Small intestine (tissue), 16 donors: ENCODE measurements around the gene CD300C. TPM values are rescaled to one million over a fixed set of nuclear protein-coding genes. Genes with fewer than 3 reads are reported as not detected.

Experiments used
- DNase-seq, 2 donors: peaks; one replicate each; pipeline versions ENCODE4 v3.0.0 to v3.0.0-alpha.2; 2013
- FAIRE-seq: peaks from 2 replicates; lab custom pipeline; 2012; peaks lifted over from hg19 to GRCh38; lab: Jason Lieb, UNC
- H3K27ac ChIP-seq, 3 donors: one replicate each; pipeline ENCODE4 v1.5.1; 2013; ENCODE audit warnings: low read length in 2 of 3, mild to moderate bottlenecking in 2 of 3, control low read depth in 1 of 3, inconsistent platforms in 1 of 3, low read depth in 1 of 3, moderate library complexity in 1 of 3
- H3K27me3 ChIP-seq, 3 donors: one replicate each; pipeline ENCODE4 v1.6.1; 2013; ENCODE audit warnings: low read length in 3 of 3, inconsistent platforms in 1 of 3; ENCODE audit not compliant: control insufficient read depth in 3 of 3, insufficient read depth in 3 of 3
- H3K36me3 ChIP-seq, 3 donors: one replicate each; pipeline ENCODE4 v1.6.1; 2013; ENCODE audit warnings: low read length in 3 of 3, inconsistent platforms in 1 of 3, low read depth in 1 of 3, mild to moderate bottlenecking in 1 of 3, moderate library complexity in 1 of 3; ENCODE audit not compliant: control insufficient read depth in 3 of 3, insufficient read depth in 2 of 3
- H3K4me1 ChIP-seq, 3 donors: one replicate each; pipeline ENCODE4 v1.6.1; 2013; ENCODE audit warnings: low read length in 2 of 3, inconsistent platforms in 1 of 3, low read depth in 1 of 3, mild to moderate bottlenecking in 1 of 3, moderate library complexity in 1 of 3; ENCODE audit not compliant: control insufficient read depth in 3 of 3, insufficient read depth in 2 of 3
- H3K4me3 ChIP-seq, 3 donors: one replicate each; pipeline ENCODE4 v1.5.1; 2013; ENCODE audit warnings: low read length in 3 of 3, control low read depth in 1 of 3, inconsistent platforms in 1 of 3, low read depth in 1 of 3, mild to moderate bottlenecking in 1 of 3, moderate library complexity in 1 of 3
- H3K9me3 ChIP-seq, 2 donors: one replicate each; pipeline ENCODE4 v1.6.1; 2013; ENCODE audit warnings: low read depth in 1 of 2, low read length in 1 of 2; ENCODE audit not compliant: control insufficient read depth in 2 of 2, insufficient read depth in 1 of 2
- WGBS, 3 donors: extraction: QIAGEN DNeasy Blood & Tissue Kit; methylation state at CpG; one replicate each; pipeline ENCODE4 v1.1.7; 2013; 5-methylcytosine and 5-hydroxymethylcytosine counted together
- long read RNA-seq, 10 donors: transcript quantifications; one replicate each; lab custom pipeline, GENCODE V29; 2026
- polyA plus RNA-seq, 4 donors: library from polyadenylated mRNA; stranded (reverse) in 3 of 4; unstranded in 1 of 4; fragments of 200-250 nt in 3 of 4; fragments of 120-200 nt in 1 of 4; gene quantifications; one replicate each; pipeline versions ENCODE4 v1.2.1 to v1.2.3, GENCODE V29; 2013
- donor health status: healthy with polysubstance abuse.
- donor health status: control.
- donor health status: control.
- donor health status: Bipolar disorder and iron deficiency.
- donor health status: healthy.

Gene CD300C
- 1 to 10 TPM in 2 of 4 donors, under 1 TPM in 1, not detected in 1; 0.81 to 1.1 (median 1.1) TPM for polyA plus RNA-seq
- long read RNA-seq, donor 1, result 0 reads
- long read RNA-seq, donor 2, result 0 reads
- long read RNA-seq, donor 3, result 0 reads
- long read RNA-seq, donor 4, result 0 reads
- long read RNA-seq, donor 5, result 0 reads
- long read RNA-seq, donor 6, result 0 reads
- long read RNA-seq, donor 7, result 0 reads
- long read RNA-seq, donor 8, result 0 reads
- long read RNA-seq, donor 9, result 0 reads
- long read RNA-seq, donor 10, result 0 reads

GRCh38 chr17:74545843-74546230, at the start of gene CD300C:
Gene CD300C, minus strand, starts transcription at chr17:74546115. Its CDS starts 333 bp downstream, at chr17:74545782.
- H3K4me3 ChIP-seq, result no peak within 1 kb of the TSS
- H3K27me3 ChIP-seq, result no peaks in the 10 kb centered on the region
- H3K4me1 ChIP-seq, result no peaks in the 10 kb centered on the region
- FAIRE-seq (no peak), DNase-seq (no peak)
- no peaks in the 10 kb centered on the region for H3K9me3 ChIP-seq
- no peaks in the 10 kb centered on the region for H3K36me3 ChIP-seq
- WGBS, 3 donors, result 46 to 62% (median 51%) methylated on average over 5 of the region's 5 CpGs
- H3K27ac ChIP-seq, result peak within 1 kb of the TSS in 1 of 3 donors; percentile 6

DNA sequence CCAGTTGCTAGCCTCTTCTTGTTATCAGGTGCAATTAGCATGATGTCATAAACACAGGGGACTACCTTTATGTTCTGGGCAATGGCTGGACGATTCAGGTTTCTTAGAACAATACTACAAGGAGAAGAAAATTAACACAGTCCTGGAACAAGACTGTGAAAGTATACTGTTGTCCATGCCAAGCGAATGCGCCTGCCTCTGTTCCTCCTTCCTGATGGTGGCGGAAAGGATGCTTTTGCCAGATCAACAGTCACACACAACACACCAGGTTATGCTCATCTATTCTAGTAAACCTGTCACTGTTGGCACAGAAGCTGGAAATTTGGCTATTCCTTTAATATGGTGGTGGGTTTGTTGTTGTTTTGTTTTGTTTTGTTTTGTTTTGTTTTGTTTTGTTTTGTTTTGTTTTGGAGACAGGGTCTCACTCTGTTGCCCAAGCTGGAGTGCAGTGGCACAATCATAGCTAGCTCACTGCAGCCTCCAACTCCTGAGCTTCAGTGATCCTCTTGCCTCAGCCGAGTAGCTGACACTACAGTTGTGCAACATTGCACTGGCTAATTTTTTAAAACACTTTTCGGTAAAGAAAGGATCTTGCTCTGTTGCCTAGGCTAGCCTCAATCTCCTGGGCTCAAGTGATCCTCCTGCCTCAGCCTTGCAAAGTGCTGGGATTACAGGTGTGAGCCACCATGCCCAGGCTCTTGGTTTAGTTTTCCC, 49.3 kb upstream of the CD300C start:
- Histone ChIP-seq H3K4me3 (no peak overlapping the region), H3K9me3 (no peaks in the 10 kb centered on the region), H3K27ac (no peak overlapping the region), H3K36me3 (no peaks in the 10 kb centered on the region), H3K27me3 (peaks cover 0 to 10% (median 0%) of the 10 kb centered on the region in 3 donors), H3K4me1 (no peaks in the 10 kb centered on the region)
- 61 to 77% (median 69%) methylated on average over 6 of the region's 6 CpGs for WGBS, 3 donors
- DNase-seq, result no peak
- FAIRE-seq, result no peak

GRCh38 chr17:74592087-74592990, 46.4 kb upstream of the CD300C start, which contains the start of gene CD300LD:
Gene CD300LD, minus strand, starts transcription at chr17:74592283. Its CDS starts 81 bp downstream, at chr17:74592202.
- no peak for DNase-seq
- H3K4me1 ChIP-seq, result no peaks in the 10 kb centered on the region
- peaks cover 0 to 2% (median 0%) of the 10 kb centered on the region in 3 donors for H3K27me3 ChIP-seq
- FAIRE-seq, result no peak
- H3K4me3 ChIP-seq, result no peak within 1 kb of the TSS
- no peak within 1 kb of the TSS for H3K27ac ChIP-seq
- no peaks in the 10 kb centered on the region for H3K9me3 ChIP-seq
- WGBS, 3 donors, result 75 to 79% (median 76%) methylated on average over 14 of the region's 14 CpGs
- H3K36me3 ChIP-seq, result no peaks in the 10 kb centered on the region

- FAIRE-seq, result no peak
- H3K27me3 ChIP-seq, result no peaks in the 10 kb centered on the region
- WGBS, 3 donors, result 67 to 79% (median 74%) methylated on average over 1 of the region's 1 CpG
- H3K4me3 ChIP-seq, result no peak overlapping the region
- H3K4me1 ChIP-seq, result no peaks in the 10 kb centered on the region
- no peaks in the 10 kb centered on the region for H3K9me3 ChIP-seq
- no peak for DNase-seq
- no peak overlapping the region for H3K27ac ChIP-seq
- H3K36me3 ChIP-seq, result no peaks in the 10 kb centered on the region
Observed at GRCh38 chr17:74591503-74591902, 45.6 kb upstream of the CD300C start.

DNA sequence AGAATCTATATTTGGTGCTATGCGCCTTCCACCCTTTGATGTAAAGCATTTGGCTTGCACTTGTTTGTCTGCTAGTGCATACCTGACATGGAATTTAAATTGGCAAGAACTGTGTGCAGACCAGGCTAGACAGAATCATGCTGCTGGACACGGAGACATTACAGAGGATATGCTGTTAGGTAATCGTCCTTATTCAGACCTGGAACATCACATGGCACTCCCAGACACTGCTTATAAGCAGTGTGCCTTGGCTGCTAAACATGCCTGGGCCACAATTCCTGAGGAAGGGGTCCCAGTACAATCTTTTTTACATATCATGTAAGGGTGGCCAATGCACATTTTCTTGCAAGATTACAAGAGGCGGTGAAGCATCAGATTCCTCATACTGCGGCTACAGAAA, 39.8 kb upstream of the CD300C start:
- Histone ChIP-seq H3K27ac (no peak overlapping the region), H3K27me3 (peaks cover 0 to 1% (median 0%) of the 10 kb centered on the region in 3 donors), H3K4me1 (no peaks in the 10 kb centered on the region), H3K9me3 (peaks cover 0 to 3% of the 10 kb centered on the region in 2 donors), H3K36me3 (no peaks in the 10 kb centered on the region), H3K4me3 (no peak overlapping the region)
- FAIRE-seq, result no peak
- DNase-seq, result no peak
- 71 to 87% (median 78%) methylated on average over 5 of the region's 5 CpGs for WGBS, 3 donors

DNA sequence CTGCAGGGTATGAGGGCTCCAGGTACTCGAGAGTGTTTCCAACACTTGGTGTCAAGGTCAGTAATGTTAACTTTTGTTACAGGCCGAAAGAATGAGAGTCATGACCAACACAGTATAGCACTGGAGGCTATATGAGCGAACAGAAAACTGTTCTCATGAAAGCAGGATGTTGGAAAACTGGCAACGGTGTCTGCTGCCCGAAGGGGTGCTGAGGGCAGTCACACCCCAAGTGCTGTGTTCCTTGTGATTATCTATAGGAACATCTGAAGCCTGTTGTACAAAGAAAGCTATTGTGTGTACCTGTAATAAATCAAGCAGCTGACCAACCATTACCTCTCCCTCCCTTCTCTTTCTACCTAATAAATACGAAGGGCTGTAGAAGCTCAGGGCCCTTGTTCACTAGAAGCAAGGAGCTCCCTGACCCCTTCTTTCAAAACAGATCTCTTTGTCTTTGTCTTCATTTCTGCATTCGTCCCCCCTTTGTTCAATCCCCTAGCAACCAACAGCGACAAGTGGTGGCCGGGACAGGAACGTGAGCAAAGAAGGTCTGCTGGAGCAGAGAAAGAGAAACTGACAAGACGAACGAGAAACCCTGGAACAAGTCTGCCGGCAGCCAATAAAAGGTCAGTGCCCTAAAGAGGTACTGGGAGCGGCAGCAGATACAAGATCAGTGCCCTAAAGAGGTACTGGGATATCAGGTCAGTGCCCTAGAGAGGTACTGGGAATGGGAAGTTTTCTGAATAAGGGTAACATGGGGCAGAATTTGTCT, 38.6 kb upstream of the CD300C start:
- Histone ChIP-seq H3K4me3 (no peak overlapping the region), H3K27ac (peak overlapping the region in 1 of 3 donors; percentile 93), H3K36me3 (no peaks in the 10 kb centered on the region), H3K27me3 (peaks cover 0 to 1% (median 0%) of the 10 kb centered on the region in 3 donors), H3K4me1 (no peaks in the 10 kb centered on the region), H3K9me3 (peaks cover 0 to 3% of the 10 kb centered on the region in 2 donors)
- DNase-seq (peak in 1 of 2 donors; percentile 12), FAIRE-seq (no peak)
- WGBS, 3 donors, result 24 to 53% (median 41%) methylated on average over 14 of the region's 14 CpGs

DNA sequence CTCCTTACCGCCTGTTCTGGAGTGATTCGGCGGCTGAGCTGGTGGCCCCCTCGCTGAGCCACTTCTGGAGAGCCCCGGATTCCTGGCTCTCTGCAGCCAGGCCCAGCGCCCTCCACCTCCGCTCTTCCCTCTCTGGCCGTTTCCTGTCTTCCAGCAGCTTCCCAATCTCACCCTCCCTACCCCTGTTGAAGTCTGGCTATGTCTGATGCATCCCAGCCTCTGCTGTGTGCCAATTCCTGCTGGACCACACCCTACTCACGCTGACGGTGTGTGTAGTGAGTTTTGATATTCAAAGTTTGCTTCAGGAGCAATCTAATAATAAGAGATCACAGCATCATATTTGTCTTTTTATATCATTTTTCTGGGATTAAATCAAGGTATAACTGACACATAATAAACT, 36.7 kb upstream of the CD300C start:
- 72 to 79% (median 75%) methylated on average over 10 of the region's 10 CpGs for WGBS, 3 donors
- DNase-seq (no peak), FAIRE-seq (no peak)
- no peak overlapping the region for H3K4me3 ChIP-seq
- H3K4me1 ChIP-seq, result no peaks in the 10 kb centered on the region
- no peaks in the 10 kb centered on the region for H3K36me3 ChIP-seq
- H3K27me3 ChIP-seq, result peaks cover 0 to 1% (median 0%) of the 10 kb centered on the region in 3 donors
- H3K9me3 ChIP-seq, result peaks cover 0 to 3% of the 10 kb centered on the region in 2 donors
- H3K27ac ChIP-seq, result no peak overlapping the region
